GM18909 (cell line): ENCODE data around the gene ADAM20.
"Not testable (repeated sequence)": the region's sequence is repeated elsewhere in the genome, so short reads cannot be mapped to it uniquely, and the experiment has no call there.

Experiments
- ATAC-seq: cut with Tn5 transposase; IDR thresholded peaks from one replicate; pipeline ENCODE4 v1.9.1; 2021; ENCODE audit warnings: mild to moderate bottlenecking; ENCODE audit not compliant: unreplicated experiment, poor library complexity

The ADAM20 gene

DNA sequence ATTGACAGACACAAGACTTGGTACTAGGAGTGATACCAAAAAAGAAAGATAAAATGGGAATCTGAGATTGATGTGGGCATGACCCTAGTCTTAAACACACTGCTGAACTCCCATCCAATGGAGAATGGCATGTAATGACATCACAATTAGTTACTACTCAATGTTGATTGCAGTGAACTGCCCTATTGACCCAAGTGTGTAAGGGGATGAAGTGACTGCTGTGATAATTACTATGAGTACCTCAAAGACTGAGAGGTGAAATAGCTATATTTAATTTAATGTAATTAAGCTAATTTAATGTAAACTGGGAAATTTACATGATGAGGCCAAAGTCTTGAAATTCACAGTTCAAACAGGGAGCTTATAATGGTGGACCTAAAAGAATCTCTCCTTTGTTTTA is at the start of gene ADAM20:
Gene ADAM20 (minus strand): TSS at position 101 of the 400 bp plus-strand sequence. CDS start 10,247 bp downstream, outside the sequence.
- no peak for ATAC-seq

DNA sequence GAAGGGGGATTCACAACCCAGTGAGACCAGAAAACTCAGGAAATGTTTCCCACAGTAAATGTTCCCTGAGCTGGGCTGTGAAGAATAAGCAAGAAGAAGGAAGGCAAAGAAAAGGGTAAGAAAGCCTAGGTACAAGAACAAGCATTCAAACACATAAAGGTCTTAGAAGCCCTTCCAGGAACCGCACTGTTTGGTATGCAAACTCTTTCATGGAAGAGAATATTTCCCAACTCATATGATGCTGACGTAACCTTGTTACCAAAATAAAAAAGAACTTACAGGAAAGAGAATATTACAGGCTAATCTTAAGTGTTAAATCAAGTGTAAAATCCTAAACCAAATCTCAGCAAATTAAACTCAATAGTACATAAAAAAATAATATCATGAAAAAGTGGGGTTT is 42.1 kb upstream of the ADAM20 start:
- ATAC-seq, result no peak

DNA sequence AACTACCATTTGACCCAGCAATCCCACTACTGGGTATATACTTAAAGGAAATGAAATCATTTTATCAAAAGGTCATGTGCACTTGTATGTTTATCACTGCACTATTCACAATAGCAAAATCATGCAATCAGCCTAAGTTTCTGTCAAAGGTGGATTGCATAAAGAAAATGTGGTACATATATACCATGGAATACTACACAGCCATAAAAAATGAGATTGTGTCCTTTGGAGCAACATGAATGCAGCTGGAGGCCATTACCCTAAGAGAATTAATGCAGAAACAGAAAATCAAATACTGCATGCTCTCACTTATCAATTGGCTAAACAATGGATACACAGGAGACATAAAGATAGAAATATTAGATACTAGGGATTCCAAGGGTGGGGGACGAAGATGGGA is 38.2 kb upstream of the ADAM20 start:
- no peak for ATAC-seq

DNA sequence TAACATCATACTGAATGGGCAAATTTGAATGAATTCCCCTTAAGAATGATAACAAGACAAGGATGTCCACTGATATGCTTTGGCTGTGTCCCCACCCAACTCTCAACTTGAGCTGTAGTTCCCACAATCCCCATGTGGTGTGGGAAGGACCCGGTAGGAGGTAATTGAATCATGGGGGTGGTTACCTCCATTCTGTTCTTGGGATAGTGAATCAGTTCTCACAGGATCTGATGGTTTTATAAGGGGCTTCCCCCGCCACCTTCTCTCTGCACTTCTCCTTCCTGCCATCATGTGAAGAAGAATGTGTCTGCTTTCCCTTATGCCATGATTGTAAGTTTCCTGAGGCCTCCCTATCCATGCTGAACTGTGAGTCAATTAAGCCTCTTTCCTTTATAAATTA is 36.3 kb upstream of the ADAM20 start:
- ATAC-seq, result no peak

DNA sequence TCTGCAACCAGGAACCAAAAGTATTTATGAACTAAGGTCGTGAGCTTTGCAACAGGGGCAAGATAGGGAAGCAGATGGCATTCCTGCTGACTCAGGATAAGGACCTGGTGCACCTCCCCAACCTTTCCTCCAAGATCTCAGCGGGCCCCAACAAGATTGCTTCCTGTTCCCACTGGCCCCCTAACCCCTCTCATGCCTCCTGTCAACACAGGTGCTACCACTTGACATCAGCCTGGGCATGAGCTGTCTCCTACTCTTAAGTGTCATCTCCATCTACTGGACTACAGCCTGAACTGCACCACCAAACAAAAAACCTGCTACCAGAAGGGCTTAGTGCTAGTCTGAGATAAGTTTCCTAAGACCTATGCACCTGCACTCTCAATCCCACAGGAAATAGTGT is 33.0 kb upstream of the ADAM20 start:
- no peak for ATAC-seq

DNA sequence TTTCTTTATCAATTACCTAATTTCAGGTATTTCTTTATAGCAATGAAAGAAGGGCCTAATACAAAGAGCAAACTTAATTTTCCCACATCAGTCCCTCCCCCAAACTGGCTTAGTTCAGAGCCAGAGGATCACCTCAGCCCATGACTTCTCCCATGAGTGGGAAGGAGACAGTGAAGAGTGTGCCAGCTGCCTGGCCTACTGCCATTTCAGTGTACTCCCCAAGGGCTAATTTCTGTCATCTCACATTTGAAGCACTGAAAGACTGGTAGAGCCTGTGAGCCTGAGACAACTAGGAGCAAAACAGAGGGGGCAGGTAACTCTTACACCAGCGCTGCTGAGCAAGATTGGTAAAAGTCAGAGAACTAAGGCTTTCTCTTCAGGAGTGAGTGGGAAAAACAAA is 29.1 kb upstream of the ADAM20 start:
- no peak for ATAC-seq

DNA sequence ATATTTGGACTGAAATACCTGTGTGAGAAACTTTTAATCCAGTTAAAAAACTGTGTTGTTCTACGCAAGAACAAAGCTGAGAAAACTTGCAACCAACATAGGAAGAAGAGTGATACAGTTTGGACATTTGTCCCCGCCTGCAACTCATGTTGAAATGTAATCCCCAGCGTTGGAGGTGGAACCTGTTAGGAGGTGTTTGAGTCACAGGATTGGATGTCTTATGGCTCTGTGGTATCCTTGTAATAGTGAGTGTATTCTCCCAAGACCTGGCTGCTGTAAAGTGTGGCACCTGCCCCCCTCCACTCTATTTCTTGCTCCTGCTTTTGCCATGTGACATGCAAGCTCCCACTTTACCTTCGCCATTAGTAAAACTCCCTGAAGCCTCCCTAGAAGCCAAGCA is 28.6 kb upstream of the ADAM20 start:
- ATAC-seq, result no peak

DNA sequence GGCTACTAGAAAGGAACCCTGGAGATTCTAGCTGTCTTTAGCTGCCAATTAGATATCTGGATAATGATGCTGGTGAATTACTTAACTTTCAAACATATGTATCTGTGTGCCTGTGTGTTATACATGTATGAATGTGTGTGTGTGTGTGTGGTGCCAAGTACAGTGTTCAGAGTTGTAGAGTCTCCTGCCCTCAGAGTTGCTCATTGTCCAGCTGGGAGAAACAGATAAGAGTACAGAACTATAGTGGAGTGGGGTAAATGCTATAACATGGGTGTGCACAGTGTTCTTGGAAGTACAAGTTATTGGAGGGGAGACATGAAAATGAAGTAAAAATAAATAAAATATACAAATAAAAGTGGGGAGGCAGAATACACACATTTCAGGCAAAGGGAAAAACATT is 23.6 kb upstream of the ADAM20 start:
- ATAC-seq, result no peak

DNA sequence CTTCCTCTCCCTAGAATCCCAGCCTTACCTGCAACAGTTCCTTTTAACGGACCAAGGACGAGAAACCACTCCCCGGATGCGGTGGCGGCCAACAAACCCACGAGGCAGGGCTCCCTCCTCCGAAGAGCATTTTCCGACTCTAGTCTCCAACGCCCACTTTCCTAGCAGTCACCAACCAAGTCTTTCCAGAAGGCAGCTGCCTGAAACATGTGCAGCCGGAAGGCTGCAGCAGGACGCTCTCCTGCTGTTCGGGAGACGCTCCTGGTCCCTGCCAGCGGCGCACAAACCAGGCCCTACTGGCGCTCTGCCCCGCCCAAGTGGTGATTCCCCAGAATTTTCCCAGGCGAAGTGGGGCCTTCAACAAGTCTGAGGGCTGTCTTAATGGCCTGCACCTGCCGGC is 21.1 kb upstream of the ADAM20 start:
- ATAC-seq, result no peak

DNA sequence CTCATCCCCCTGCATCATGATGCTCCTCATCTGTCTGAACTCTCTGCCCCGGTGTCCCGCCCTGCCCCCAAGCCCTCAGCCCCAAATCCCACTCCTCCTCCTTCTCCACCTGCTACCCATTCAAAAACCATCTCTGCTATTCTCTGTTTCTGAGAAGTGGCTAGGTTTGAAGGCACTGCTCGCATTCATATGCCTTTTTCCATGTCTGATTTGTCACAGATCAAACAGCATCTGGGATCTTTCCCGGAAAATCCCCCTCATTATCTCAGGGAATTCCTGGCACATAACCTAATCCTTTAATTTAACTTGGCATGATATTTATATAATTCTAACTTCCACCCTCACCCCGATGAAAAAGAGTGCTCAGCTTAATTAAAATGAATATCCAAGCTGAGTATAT is 3.3 kb upstream of the ADAM20 start:
- no peak for ATAC-seq

DNA sequence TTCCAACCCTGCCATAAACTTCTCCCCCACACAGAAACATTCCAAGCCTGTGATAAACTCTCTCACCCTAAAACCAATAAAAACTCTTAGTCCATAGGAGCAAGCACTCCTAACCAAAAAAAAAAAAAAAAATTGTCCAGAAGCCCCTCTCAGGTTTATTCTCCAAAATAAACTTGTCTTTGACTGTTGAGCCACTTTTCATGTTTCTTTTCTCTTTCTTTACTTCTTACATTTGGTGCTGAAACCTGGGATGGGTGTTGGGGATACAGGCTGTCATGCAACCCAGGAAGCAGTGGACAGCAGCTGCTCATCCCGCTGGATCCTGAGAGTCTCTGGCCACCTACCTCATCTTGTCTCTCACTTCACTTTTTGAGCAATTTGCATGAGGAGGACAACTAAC is 2.0 kb upstream of the ADAM20 start:
- ATAC-seq, result no peak

DNA sequence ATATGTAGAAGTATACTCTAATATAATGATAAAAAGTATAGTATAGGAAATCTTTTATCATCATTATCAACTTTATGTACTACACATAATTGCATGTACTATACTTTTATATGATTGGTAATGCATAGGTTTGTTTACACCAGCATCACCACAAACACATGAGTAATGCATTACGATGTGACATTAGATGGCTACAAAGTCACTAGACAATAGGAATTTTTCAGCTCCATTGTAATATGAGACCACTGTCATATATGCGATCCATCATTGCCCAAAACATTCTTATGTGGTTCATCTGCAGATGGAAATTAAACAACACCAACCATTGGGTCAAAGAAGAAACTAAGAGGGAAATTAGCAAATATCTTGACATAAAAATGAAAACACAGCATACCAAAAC is 4.4 kb downstream of the ADAM20 start:
- no peak for ATAC-seq

DNA sequence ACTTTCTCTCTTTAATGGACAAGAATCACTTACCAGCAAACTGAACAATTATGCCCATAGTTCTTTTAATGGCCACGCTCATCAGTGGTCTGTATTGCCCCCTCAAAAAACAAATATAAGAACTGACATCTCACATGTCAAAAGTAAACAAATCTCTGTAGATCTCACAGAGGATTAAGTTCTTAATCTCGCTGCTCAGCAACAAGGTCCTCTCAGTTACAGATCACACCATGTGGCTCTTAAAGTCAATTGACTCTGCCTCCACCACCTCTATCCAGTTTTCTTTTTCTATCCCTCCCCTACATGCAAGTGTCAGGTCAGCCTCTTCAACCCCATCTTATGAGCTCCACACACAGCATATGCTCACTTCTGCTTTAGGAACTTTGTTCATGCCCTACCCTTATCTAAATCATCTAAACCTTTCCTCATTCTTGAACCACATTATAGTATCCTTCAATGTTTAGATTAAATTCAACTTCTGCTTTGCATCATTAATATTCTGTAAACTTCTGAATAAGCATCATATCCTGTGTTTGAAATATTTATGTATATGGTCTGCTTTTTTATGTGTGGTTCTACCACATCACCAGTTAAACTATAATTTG is 7.2 kb downstream of the ADAM20 start:
- no peak for ATAC-seq

DNA sequence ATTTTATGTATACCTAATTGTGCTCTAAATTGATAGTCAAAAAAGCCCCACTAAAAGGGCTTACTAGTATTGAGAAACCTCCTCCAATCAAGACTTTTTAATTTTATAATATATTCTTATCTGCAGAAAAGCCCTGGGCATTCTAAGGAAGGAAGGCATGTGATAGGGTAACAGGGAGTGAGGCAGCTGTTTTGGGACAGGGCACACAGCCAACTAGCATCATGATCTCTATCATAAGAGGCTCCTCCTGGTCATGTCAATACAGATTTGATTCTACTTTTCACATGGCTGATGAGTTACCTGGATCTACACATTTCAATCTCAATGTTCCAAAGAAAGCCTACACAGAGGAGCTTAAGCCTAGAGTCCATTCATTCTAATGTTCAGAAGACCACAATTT is 9.1 kb downstream of the ADAM20 start:
- no peak for ATAC-seq

DNA sequence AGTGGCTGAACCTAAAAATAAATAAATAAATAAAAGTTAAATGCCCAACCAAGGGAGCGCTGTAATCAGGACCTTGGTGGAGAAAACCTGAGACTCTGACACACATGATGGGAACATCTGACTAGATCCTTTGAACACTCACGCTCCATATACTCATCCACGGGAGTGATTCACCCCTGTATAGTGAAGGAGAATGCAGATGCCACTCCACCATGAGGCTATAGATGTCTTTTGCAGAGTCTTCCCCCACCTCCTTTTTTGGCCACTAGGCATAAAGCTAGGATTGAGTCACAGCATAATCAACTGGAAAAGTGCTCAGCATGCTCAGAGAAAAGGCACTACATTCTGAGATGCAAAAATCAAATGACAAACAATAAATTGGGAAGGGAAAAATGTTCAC is 19.0 kb downstream of the ADAM20 start:
- ATAC-seq, result no peak

DNA sequence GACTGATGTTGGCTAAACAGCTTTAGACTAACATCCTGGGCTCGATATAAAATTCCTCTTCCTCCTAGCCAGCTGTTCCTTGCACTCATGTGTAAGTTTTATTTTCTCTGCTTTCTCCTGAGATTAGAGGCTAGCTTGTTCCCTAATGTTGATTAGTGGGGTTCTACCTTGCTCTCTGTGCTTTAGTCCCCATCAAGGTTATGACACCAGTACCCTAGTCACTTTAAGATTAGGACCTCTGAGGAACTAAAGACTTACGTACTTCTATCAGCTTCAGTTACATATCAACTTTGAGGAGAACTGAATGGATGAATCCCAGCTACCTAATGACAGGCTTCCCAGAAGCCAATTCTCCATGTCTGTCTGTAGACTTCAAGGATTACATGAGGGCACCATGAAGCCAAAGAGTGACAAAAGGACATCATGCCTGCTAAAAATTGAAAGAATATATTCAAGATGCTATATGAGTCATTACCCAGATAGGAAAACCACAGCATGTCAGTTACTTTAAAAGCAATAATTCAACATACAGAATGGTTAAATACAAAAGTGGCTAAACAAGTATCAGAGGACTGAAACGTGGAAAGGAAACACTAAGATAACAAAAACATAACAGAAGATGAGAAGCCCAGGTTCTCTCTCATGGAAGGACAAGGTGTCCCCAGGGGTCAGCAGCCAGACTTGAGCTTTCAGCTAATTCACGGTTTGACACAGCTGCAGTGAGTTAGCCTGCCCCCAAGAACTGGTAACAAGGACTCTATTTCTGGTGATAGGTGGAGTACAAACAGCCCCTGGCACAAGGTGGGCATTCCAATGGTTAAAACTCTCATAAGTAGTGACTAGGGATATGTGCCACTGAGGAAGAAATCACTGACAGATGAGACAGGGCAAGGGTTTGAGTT is 20.4 kb downstream of the ADAM20 start:
- ATAC-seq, result no peak

DNA sequence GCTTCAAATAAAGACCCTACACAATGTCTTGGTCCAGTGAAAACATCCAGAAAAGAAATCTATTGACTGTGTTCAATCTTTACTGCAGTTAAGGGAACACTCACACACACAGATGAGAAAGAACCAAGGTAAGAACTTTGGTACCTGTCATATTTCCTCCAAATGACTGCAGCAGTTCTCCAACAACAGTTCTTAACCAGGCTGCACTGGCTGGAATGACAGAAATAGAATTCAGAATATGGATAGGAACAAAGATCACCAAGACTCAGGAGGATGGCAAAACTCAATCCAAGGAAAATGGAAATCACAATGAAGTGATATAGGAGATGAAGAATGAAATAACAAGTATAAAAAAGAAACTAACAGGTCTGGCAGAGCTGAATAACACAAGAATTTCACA is 36.6 kb downstream of the ADAM20 start:
- no peak for ATAC-seq

DNA sequence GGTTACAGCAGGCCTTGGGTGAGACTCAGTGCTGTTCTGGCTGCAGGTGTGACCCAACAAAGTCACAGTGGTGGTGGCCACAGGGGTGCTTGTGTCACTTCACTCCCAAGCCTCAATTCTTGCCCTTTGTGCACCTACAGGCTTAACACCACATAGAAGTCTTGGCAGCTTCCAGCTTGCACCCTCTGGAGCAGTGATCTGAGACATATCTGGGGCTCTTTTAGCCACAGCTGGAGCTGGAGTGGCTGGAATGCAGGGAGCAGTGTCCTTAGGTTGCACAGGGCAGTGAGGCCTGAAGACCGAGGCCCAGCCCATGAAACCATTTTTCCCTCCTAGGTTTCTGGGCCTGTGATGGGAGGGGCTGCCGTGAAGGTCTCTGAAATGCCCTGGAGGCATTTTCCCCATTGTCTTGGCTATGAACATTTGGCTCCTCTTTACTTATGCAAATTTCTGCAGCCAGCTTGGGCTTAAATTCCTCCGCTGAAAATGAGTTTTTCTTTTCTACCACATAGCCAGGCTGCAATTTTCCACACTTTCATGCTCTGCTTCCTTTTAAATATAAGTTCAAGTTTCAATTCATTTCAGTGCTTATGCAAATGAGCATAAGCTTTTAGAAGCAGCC is 45.1 kb downstream of the ADAM20 start:
- ATAC-seq, result no peak

DNA sequence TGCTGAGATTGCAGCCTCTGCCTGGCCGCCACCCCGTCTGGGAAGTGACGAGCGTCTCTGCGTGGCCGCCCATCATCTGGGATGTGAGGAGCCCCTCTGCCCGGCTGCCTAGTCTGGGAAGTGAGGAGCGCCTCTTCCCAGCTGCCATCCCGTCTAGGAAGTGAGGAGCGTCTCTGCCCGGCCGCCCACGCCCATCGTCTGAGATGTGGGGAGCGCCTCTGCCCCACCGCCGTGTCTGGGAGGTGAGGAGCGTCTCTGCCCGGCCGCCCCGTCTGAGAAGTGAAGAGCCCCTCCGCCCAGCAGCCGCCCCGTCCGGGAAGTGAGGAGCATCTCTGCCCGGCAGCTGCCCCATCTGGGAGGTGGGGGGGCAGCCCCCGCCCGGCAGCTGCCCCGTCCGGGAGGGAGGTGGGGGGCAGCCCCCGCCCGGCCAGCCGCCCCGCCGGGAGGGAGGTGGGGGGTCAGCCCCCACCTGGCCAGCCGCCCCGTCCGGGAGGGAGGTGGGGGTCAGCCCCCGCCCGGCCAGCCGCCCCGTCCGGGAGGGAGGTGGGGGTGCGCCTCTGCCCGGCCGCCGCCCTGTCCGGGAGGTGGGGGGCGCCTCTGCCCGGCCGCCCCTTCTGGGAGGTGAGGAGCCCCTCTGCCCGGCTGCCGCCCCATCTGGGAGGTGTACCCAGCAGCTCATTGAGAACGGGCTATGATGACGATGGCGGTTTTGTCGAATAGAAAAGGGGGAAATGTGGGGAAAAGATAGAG is 57.3 kb downstream of the ADAM20 start:
- not testable (repeated sequence) for ATAC-seq

DNA sequence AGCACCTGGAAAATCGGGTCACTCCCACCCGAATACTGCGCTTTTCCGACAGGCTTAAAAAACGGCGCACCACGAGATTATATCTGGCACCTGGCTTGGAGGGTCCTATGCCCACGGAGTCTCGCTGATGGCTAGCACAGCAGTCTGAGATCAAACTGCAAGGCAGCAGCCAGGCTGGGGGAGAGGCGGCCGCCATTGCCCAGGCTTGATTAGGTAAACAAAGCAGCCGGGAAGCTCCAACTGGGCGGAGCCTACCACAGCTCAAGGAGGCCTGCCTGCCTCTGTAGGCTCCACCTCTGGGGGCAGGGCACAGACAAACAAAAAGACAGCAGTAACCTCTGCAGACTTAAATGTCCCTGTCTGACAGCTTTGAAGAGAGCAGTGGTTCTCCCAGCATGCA is 59.3 kb downstream of the ADAM20 start:
- ATAC-seq, result not testable (repeated sequence)

DNA sequence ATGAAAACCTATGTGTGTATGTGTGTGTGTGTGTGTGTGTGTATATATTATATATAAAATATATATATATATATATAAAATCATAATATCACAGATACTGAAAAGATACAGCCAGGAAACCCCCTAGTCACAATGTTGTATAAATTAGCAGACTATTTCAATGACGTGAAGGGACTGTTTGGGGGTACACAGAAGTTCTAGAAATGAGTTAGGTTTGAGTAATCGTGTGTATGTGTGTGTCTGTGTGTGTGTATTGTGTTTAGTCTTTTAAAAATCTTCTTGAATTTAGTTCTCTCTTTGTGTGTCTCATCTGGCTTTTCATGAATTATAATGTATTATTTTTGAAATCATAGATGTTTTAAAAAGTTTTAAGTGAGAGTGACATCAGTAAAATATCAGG is 61.0 kb downstream of the ADAM20 start:
- ATAC-seq, result no peak
